ENCODE measurements around the gene DIS3L2.

DIS3L2 gene

GRCh38 chr2:232263295-232263694 is 301.8 kb downstream of the DIS3L2 start:
- no peak for DNase-seq (ENCODE audit: low read depth)

GRCh38 chr2:232264081-232264480 is 302.6 kb downstream of the DIS3L2 start:
- DNase-seq (ENCODE audit: low read depth) = no peak

- DNase-seq (ENCODE audit: low read depth) = no peak
Measured at GRCh38 chr2:232265329-232265728, 303.8 kb downstream of the DIS3L2 start.

GRCh38 chr2:232268636-232269165 is 307.2 kb downstream of the DIS3L2 start:
- no peak for DNase-seq (ENCODE audit: low read depth)

GRCh38 chr2:232269867-232270266 is 308.4 kb downstream of the DIS3L2 start:
- DNase-seq (ENCODE audit: low read depth) = no peak

GRCh38 chr2:232273903-232274643 is 312.6 kb downstream of the DIS3L2 start:
- DNase-seq (ENCODE audit: low read depth) = no peak

GRCh38 chr2:232275670-232276069 is 314.2 kb downstream of the DIS3L2 start:
- no peak for DNase-seq (ENCODE audit: low read depth)

- DNase-seq (ENCODE audit: low read depth) = no peak
Measured at GRCh38 chr2:232276084-232276732, 314.7 kb downstream of the DIS3L2 start.

- DNase-seq (ENCODE audit: low read depth) = no peak
Measured at GRCh38 chr2:232276733-232277313, 315.3 kb downstream of the DIS3L2 start.

GRCh38 chr2:232278534-232278933 is 317.0 kb downstream of the DIS3L2 start:
- no peak for DNase-seq (ENCODE audit: low read depth)

- DNase-seq (ENCODE audit: low read depth) = no peak
Measured at GRCh38 chr2:232280341-232280740, 318.8 kb downstream of the DIS3L2 start.

GRCh38 chr2:232281858-232282507 is 320.5 kb downstream of the DIS3L2 start:
- DNase-seq (ENCODE audit: low read depth) = no peak

- no peak for DNase-seq (ENCODE audit: low read depth)
Measured at GRCh38 chr2:232282508-232283055, 321.1 kb downstream of the DIS3L2 start.

GRCh38 chr2:232286001-232286868 is 324.7 kb downstream of the DIS3L2 start:
- no peak for DNase-seq (ENCODE audit: low read depth)

- DNase-seq (ENCODE audit: low read depth) = no peak
Measured at GRCh38 chr2:232287316-232287715, 325.8 kb downstream of the DIS3L2 start.

- DNase-seq (ENCODE audit: low read depth) = no peak
Measured at GRCh38 chr2:232288489-232289030, 327.0 kb downstream of the DIS3L2 start.

GRCh38 chr2:232290668-232291067 is 329.2 kb downstream of the DIS3L2 start:
- no peak for DNase-seq (ENCODE audit: low read depth)

GRCh38 chr2:232291343-232291742 is 329.8 kb downstream of the DIS3L2 start:
- DNase-seq (ENCODE audit: low read depth) = no peak

GRCh38 chr2:232292395-232293154 is 331.1 kb downstream of the DIS3L2 start:
- DNase-seq (ENCODE audit: low read depth) = no peak

- DNase-seq (ENCODE audit: low read depth) = no peak
Measured at GRCh38 chr2:232293191-232293590, 331.7 kb downstream of the DIS3L2 start.
